HG02610 (cell line): ENCODE measurements around the gene CKLF.

Experiments
- ATAC-seq: cut with Tn5 transposase; IDR thresholded peaks from one replicate; pipeline ENCODE4 v1.9.1; 2021; ENCODE audit warnings: mild to moderate bottlenecking, moderate library complexity; ENCODE audit not compliant: unreplicated experiment

Gene CKLF

DNA sequence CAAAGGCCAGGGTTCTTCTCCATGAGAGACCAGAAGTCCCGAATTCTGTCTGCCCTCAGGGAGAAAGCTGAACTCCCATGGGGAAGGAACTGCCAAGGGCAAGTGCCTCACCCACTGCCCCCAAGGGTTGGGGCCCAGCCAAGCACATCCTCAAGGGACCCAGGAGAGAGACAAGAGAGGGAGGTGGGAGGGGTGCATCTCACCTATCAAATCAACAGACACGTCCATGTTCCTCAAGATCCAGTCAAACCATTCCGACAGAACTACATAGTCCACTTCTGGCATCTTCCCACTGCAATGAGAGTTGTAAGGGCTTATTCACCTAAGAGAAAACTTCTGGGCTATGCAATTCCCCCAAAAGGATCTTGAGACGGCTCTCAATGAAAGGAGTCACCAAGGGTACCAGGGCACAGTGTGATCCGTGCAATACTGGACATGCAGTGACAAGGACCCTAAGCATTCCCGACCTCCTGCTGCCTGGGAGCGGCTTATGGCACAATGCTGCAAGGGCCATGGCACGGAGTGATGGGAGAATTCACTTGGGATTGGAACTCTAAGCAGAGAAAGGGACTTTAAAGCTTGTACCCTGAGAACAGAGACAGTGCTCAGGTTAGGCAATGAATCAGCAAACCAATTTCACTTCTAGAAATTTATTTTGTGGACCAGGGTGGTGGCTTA is 34.7 kb upstream of the CKLF start:
- no peak for ATAC-seq

DNA sequence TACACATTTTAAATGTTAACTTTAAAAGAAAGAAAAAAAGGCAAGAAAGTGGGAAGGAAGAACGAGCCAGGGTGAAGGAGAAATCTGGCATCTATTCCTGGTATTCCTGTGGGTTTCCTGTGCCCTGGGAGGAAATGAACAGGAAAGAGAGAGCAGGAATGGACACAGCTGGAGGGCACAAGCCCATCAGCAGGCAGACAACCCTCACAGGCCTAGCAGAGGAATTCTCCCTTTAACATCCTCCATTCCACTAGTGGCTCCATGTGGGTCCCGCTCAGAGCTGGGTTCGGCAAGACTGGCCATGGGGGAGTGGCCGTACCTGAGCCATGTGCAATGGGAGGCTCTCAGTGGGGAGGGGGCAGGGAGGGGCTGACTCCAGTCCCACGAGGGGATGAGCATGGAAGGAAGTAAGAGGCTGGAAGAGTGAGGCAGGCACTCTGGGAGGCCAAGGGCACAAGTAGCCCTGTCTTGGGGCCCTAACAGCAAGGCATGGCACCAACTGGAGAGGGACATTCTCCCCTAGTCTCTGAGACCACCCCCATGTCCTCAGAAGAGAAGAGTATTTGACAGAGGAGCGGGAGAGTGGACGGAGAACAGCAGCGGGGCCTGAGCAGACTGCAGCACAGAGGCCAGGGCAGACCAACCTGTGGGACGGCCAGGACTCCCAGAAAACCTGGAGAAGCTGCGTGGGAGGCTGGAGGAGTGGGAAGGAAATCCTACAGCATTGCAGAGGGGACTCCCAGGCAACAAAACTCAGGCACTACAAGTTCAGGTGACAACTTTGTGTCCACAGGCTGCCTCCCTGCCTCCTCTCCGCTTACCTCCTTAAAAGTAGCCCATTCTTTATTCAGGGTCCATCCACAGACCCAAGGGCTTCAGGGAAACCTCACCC is 32.6 kb upstream of the CKLF start:
- no peak for ATAC-seq

DNA sequence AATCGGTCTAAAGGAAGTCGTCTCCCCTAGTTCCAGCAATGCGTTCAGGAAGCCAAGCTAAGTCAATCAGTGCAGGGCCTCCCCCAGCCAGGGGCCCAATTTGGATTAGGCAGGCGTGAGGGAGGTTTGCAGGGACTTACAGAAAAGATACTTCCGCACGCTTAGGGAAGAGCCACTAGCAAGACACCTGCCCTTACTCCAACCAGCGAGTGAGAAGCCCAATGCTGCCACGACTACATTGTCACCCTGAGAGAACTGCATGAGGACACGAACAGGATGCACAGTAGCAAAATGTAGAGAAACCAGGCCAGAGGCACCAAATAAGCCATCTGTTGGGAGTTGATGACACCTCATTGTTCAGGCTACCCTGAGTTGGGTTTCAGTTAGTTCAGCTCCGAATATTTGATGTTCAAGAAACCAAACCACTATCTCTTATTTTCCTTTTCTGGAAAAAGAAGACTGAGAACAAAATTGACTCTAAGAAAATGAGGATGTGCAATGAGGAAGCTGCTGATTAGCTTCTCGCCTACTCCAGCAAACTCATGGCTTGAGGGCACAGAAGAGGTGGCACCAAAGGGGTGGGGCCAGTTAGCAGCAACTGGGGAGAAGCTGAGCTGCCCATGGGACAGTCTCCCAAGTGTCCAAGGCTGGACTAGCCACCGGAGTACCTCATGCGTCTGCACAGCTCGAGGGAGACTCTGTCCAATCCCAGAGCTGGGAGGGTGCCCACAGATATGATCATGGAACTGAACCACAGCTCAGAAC is 31.8 kb upstream of the CKLF start:
- ATAC-seq: no peak

GRCh38 chr16:66521252-66521713 is 31.1 kb upstream of the CKLF start:
- ATAC-seq: no peak

- ATAC-seq: peak; percentile 85
Observed at GRCh38 chr16:66521951-66522771, 30.2 kb upstream of the CKLF start.

DNA sequence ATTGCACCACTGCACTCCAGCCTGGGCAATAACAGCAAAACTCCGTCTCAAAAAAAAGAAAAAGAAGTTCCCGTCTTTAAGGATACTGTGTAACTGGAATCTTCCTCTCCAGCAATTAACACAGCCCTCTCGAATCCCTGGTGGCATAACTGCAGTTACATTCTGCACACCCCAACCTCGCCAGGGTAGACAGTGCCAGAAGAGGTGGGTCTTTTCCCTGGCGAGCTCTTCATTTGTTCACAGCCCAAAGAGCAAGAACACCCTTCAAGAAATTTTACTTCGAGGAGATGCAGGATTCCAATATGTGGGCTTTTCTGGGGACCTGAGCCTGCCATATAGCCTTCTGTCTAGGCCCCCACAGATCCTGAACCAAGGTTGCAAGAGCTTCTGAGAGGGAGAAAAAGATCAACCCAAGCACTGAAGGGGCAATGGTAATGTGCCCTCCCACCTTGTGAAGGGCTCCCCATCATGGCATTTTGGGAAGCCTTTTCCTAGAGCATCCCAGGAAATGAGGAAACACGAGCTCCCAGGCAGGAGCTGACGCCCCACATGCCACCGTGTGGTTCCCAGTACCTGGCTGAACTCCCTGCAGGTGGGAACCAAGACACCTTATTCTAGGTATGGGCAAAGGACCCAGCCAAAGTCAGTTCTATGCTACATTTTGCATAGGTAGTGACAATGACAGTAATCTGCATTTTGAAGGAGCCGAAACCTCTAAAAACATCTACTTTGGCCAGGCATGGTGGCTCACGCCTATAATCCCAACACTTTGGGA is 29.4 kb upstream of the CKLF start:
- ATAC-seq: no peak

DNA sequence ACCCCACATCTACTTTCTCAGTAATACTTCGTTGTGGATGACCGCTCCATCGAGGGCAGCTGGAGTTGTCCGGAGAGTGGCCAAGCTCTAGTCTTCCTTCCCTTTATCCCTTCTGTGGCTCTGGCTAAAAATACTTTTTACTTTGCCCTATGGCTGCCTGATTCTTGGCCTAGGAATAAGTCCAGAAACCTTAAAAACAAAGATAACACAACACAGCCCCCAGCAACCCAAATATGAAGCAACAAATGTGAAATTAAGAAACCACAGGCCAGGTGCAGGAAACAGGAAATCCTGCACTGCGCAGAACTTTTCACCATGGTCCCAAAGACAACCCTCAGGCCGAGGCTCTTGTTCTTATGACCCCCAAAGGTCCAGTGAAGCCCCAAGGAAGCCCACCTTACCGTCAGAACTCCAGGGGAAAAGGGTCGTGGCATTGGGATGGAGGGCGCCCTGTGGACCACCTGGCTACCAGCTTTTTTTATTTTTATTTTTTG is 28.5 kb upstream of the CKLF start:
- ATAC-seq: no peak

- ATAC-seq: peak; percentile 50
Observed at GRCh38 chr16:66524601-66525164, 27.7 kb upstream of the CKLF start.

- ATAC-seq: no peak
Observed at GRCh38 chr16:66525396-66526180, 26.8 kb upstream of the CKLF start.

DNA sequence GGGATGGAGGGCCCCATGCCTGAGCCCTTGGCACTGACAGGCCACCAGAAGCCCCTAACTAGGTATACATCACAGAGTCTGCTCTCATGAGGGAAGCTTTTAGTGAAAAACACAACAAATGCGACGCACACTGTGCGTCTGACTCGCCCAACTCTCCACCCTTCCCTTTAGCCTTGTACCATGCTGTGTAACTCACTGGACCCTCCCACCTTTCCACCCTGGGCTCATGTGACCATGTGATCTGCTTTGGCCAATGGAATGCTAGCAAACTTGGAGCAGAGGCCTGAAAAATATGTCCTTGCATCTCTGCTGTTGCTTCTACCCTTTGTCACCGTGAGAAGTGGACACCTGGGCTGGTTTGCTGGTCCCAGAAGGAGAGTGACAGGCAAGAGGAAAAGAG is 24.1 kb upstream of the CKLF start:
- ATAC-seq: no peak

DNA sequence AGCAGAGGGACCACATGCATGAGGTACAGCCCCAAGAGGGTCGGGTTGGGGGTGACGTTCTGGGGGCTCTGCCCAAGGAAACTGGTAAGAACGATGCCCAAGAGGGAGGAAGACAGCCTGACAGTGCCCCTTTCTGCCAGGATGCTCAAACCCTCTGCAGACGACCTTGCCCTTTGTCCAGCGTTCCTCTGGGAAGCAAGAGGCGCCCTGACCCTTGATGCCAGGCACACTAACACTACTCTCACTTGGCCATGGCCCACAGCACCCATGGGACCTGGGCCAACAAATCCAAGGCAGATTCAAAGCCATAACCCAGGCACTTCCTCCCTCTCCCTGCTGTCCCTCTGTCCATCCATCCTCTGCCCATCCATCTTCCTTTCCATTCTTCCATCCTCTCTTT is 22.9 kb upstream of the CKLF start:
- ATAC-seq: no peak

DNA sequence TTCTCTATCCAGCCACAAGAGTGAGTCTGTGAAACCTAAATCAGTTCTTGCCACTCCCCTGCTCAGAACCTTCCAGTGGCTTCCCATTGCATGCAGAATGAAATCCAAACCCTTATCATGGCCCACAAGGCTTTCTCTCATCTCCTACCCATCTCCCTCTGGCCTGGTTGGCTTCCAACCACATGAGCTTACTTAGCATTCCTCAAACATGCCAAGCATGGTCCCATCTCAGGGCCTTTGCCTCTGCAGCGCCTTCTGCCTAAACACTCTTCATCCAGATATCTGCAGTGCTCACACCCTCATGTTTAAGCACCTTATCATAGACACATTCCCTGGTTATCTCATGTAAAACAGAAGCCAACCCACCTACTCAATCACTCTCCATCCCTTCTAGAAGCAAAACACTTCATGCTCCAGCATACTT is 18.0 kb upstream of the CKLF start:
- ATAC-seq: no peak

- ATAC-seq: no peak
Observed at GRCh38 chr16:66536525-66536924, 15.9 kb upstream of the CKLF start.

GRCh38 chr16:66537236-66537635 is 15.1 kb upstream of the CKLF start:
- no peak for ATAC-seq

DNA sequence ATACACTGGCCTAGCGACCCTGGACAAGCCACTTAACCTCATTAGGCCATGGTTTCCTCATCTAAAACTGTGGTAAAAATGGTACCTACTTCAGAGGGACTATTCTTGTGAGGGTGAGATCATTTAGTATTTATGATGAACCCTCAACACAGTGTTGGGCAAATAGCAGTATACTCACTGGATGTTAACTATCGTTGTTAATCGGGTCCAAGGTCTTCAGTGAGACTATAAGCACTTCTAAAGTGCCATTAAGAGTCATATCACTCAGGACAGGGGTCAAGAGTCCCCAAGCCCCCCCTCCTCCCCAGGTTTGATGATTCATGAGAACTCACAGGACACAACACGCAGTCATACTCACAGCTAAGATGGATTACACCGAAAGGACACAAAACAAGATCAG is 13.5 kb upstream of the CKLF start:
- ATAC-seq: no peak

GRCh38 chr16:66539623-66540469 is 12.5 kb upstream of the CKLF start:
- peak; percentile 84 for ATAC-seq
